NCI-H2081 treated with DMSO at 0.1 percent for 48 hours (cell line): ENCODE results near the gene AR.
"Not testable (repeated sequence)": the region's sequence is repeated elsewhere in the genome, so short reads cannot be mapped to it uniquely, and the experiment has no call there.

Experiments used
- DNase-seq: peaks from one replicate; lab custom pipeline; 2025; lab: John Stamatoyannopoulos, UW

Gene AR

GRCh38 chrX:67568769-67569168 is 24.9 kb downstream of the AR start:
- no peak for DNase-seq

GRCh38 chrX:67570839-67571238 is 27.0 kb downstream of the AR start:
- no peak for DNase-seq

DNA sequence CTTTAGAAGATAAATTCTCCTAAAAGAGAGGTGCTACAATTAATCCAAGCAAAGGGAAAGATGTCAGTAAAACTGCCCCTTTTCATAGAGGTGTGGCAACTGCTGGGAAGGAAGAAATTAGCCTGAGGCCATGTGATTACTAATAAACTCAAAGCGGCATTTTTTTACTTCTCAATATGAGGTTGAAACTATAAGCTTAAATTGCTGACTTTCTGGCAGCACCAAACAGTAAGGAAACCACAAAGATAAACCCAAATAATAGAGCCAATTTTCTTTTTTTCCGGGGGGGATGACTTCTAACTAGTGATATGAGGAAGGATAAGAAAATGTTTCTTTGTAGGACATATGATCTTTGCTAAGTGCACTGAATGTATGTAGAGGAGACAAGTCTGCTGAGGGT is 30.9 kb downstream of the AR start:
- DNase-seq, result no peak

DNA sequence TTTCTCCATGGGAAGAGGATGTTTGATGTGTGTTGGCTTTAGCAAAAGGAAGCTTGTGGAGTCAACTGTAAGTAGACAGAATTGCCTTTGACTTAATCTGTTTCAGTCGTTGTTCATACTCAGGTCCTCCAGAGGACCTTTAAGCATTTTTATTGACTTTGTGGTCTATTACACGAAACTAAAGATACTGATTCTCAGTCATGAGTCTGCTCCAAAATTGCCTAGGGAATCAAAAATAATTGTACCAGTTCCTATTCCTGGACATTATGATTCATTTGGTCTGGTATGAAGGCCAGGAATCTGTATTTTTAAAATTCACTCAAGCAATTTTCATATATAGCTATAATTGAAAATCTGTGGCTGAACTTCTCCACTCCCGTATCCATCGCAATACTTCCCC is 38.6 kb downstream of the AR start:
- DNase-seq, result no peak

GRCh38 chrX:67583171-67583570 is 39.4 kb downstream of the AR start:
- no peak for DNase-seq

GRCh38 chrX:67585401-67585800 is 41.6 kb downstream of the AR start:
- DNase-seq, result no peak

DNA sequence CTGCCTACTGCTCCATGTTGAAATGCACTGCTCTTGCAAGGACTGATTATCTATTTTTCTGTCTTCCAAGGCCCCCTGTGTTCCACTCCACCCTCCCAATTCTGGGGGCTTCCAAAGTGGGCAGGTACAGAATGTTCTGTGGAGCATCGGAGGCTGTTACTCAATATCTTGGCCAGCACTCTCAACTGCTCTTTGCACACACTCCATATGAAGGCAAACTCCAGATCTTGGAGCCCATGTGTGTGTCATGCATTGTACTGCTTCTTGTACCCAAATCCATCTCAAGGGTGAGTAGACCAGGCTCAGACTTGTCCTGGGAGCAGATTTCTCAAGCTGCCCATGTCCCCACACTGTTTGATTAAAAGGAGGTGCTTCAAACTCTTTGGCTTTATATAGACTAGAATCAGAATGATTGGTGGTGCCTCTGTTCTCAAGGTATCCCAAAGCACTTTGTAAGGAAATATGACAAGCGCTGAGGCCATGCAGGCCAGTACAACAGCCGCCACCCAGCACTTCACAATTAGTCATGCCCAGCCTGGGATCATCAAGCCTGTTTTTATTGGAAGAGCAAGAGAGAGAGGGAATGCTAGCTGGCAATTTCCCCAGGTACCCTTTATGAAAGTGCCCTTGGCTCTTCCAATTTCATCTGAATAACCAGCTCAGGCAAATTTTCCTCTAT is 44.3 kb downstream of the AR start:
- DNase-seq, result no peak

DNA sequence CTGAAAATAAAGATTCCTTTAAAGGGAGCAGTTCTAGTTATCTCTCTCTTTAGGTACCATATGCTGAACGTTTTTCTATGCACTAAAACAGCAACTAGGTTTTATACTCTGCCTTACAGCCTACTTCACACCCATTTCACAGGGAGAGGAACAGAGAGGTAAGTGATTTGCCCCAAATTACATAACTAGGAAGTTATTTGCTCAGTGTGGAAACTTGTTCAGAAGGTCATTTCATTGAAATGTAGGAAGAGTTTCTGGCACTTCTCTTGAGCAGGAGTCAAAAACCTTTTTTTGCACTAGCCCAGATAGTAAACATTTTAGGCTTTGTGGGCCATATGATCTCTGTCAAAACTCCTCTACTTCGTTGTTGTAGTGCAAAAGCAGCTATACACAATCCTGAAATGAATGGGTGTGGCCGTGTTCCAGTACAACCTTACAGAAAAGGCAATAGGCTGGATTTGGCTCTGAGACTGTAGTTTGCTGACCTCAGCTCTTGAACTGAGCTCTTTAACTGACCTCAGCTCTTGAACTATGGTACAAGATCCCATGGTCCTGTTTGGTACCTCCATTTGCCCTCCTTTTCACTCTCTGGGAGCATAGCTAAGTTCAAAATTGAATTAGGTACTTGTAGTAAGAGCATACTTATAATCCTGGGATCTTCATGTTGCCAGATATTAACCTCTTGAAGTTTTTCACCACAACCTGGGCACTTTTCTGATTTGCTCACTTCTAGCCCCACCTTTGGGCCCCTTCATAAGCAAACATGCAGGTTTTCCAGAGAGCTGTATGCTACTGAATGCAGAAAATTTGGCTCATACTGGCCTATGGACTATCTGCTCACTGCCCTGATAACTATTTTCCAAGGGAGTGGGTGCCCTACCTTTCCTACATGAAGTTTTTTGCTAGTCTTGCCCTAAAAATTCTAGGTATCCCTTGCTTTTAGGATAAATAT is 53.3 kb downstream of the AR start:
- no peak for DNase-seq

DNA sequence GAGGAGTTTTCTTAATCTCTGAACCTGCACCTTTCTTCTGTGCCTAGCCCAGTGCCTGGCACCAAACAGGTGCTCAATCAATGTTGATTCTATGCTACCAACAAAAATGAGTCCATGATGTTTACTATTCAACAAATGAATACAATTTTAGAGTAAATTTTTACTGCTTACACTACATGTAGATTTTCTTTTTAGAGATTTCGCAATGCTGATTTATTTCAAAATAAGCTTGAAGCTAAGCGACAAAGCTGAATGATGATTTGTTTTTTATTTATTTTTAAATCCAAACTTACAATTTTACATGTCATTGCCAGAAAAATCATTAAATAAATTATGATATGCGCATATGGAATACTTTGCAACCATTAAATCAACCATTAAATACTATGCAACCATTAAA is 55.7 kb downstream of the AR start:
- no peak for DNase-seq

- DNase-seq, result no peak
These were observed 58.0 kb downstream of the AR start for GRCh38 chrX:67601771-67602170.

DNA sequence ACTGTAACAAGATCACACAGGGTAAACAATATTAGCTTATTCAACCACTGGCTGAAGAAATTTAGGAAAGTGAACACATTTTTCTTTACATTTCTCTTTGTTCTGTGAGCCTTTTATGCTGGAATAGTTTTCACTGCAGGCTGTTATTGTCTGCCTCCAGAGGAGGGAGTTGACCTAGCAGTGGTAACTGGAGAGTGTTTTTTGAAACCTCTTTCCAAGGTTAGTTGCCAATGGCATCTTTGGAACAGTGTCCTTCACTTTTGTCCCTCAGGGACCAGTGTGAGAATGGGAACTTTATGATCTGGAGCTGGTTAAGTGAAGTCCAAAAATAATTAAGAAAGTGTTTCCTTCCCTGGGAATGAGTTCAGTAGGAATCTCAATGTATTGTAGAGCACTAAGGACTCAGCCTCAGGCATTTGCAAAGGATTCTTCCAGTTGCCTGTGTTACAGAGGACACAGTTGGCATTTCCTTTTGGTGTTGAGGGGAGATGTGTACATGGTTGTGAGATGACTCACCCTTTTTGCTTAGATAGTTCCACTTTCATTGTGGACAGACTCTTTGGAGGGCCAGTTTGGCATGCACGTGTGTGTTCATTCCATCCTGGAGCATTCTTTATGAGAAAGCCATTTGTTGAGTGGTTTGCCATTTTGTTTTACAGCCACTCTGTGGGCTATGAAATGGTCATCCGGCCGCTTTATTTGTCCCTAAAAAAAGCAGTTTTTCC is 61.3 kb downstream of the AR start:
- no peak for DNase-seq

DNA sequence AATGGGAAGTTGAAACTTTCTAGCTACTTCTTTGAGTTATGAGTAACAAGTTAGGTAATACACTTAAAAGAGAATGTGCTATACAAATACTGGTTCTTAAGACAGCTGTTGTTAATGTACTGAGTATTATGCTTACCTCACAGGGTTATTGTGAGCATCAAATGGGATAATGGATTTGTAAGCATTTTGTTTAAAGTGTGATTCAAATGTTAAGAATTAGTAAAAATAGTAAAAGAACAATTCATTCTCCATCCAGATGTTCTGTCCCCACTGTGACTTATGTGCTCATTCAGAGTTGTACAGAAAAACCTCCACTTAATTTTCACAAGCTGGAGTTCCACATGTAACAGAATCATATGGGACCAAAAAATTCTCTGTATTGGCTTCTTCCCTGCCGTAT is 63.6 kb downstream of the AR start:
- DNase-seq, result no peak

DNA sequence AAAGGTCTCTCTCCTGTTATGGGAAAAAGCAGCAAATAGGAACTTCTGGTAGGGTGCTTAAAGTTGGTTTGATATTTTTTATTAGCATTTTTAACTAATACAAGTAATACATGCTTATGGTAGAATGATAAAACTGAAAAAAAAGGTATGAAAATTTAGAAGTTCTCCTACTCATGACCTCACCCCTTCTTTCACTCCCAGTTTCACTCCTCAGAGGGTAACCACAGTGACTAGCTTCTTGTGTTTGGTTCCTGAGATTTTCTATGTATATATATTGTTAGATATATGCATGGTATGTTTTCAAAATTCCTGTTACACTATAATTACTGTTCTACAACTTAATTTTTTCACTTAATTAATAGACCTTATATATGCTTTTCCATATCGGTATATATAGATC is 66.5 kb downstream of the AR start:
- DNase-seq, result no peak

DNA sequence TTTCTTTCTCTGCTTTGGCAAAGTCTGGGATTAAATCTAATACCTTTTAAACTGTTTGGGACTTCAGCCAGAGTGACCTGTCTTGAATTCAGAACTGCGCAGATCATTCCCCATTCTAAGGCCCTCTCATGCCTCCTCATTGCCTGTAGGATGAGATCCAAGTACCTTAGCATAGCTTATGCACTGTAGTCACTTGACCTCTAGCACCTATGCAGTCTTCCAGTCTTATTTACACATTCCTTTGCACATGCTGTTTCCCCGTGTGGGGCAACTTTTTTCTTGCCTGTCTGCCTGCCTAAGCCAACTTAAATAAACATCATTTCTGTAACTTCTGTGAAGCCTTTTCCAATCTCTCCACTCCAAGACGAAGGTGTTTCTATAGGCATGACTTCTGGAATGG is 68.4 kb downstream of the AR start:
- no peak for DNase-seq

GRCh38 chrX:67613366-67613765 is 69.5 kb downstream of the AR start:
- DNase-seq, result no peak

- no peak for DNase-seq
These were observed 70.2 kb downstream of the AR start for GRCh38 chrX:67613996-67614395.

DNA sequence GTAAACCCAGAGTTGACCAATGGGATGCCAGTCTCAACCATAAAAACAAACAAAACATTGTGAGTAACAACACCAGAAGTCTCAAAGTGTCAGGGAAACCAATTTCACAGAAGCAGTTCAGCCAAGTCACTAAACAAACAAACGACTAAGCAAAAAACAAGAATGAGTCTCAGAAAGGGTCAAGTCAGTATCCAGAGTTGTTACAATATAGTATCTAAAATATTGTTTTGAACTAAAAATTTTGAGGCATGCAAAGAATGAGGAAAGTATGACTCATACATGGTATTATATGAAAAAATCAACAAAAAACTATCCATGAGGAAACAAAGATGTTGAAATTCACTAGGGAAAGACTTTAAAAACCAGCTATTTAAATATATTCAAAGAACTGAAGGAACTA is 70.6 kb downstream of the AR start:
- DNase-seq, result no peak

DNA sequence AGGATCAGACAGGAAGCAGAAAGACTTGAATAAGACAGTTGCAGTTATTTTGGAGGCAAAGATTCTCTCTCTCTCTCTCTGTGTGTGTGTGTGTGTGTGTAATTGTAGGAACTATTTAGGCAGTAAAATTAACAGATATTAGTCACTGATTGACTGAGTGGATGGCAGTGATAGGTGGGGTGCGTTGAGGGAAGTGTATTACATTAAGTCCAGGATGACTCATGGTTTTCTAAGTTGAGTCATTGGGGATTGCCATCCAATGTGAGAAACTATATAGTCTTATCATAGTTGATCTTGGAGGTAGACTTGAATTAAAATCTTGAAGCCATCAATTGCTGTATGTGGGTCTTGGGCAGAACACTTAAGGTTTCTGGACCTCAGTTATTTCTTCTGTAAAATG is 75.4 kb downstream of the AR start:
- DNase-seq, result no peak

GRCh38 chrX:67622053-67622585 is 78.3 kb downstream of the AR start:
- DNase-seq, result no peak

DNA sequence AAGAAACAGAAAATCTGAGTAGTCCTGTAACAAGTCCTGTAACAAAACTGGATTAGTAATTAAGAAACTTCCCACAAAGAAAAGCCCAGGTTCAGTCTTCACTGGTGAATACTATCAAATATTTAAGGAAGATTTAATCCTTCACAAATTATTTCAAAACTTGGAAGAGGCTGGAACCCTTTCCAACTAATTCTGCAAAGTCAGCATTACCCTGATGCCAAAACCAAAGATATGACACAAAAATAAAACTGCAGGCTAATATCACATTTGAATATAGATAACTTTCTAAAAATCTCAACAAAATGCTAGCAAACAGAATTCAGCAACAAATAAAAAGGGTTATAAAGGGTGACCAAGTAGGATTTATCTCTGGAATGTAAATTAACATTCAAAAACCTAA is 80.5 kb downstream of the AR start:
- no peak for DNase-seq

DNA sequence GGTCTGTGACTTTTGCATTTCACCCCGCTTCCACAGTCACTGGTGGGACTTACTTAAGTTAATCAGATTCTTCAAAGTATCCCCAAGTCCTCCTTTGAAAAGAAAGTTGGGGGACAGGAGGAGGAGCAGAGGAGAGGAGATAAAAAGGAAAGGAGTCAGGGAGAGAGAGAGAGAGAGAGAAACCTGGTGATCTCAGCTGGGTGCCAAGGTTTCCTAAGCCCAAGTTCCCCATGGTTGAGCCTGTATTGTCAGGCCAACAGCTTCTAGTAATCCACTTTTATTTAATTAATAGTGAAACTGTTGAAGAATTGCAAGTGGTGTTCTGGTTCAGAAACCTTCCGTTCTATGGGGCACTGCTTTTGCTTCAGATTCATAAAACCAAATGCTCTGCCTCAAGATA is 91.6 kb downstream of the AR start:
- DNase-seq, result no peak

DNA sequence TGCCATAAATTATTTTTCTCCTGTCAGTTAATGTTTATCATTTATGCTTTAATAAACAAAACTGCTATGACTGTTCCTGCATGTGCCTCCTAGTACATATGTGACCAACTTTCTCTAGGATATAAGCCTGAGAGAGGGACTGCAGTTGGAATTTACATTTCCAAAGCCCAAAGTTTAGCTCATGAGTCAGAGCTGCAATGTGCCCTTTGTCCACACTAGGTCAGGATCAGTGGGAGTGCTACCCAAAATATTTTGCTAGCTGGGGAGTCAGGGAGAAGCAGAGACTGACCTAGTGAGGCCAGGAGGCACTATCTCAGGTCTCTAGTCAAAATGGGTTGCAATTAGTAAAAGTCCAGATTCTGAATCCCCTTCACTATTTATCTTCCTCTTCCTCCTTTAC is 92.7 kb downstream of the AR start:
- no peak for DNase-seq

DNA sequence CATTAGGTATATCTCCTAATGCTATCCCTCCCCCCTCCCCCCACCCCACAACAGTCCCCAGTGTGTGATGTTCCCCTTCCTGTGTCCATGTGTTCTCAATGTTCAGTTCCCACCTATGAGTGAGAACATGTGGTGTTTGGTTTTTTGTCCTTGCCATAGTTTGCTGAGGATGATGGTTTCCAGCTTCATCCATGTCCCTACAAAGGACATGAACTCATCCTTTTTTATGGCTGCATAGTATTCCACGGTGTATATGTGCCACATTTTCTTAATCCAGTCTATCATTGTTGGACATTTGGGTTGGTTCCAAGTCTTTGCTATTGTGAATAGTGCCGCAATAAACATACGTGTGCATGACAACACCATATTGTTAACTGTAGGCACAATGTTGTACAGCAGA is 93.5 kb downstream of the AR start:
- not testable (repeated sequence) for DNase-seq
